Activated T-cell treated with anti-CD3 and anti-CD28 coated beads, Interleukin-2, amount 50 U/mL, for 24 hours (primary cell): ENCODE measurements around the gene S1PR2.
"Not testable (repeated sequence)": the region's sequence is repeated elsewhere in the genome, so short reads cannot be mapped to it uniquely, and the experiment has no call there.

Experiments
- DNase-seq: peaks from one replicate; pipeline ENCODE4 v3.0.0-alpha.2; 2020
- H3K27ac Mint-ChIP-seq: 2 replicates; pipeline ENCODE4 v1.8.0; 2020; ENCODE audit warnings: mild to moderate bottlenecking, mixed read lengths
- H3K27me3 Mint-ChIP-seq: 2 replicates; pipeline ENCODE4 v1.8.0; 2020; ENCODE audit warnings: mixed read lengths
- H3K36me3 Mint-ChIP-seq: 2 replicates; pipeline ENCODE4 v1.8.0; 2020; ENCODE audit warnings: low read depth, mixed read lengths
- H3K4me1 Mint-ChIP-seq: 2 replicates; pipeline ENCODE4 v1.8.0; 2020; ENCODE audit warnings: low read depth, mixed read lengths
- H3K4me3 Mint-ChIP-seq: 2 replicates; pipeline ENCODE4 v1.8.0; 2020; ENCODE audit warnings: mild to moderate bottlenecking, moderate library complexity, mixed read lengths
- H3K9me3 Mint-ChIP-seq: 2 replicates; pipeline ENCODE4 v1.8.0; 2020; ENCODE audit warnings: mixed read lengths

Gene S1PR2

GRCh38 chr19:10222201-10222890 lies 8.8 kb downstream of the S1PR2 start:
- Mint-ChIP-seq H3K36me3 (peaks cover 12% of the 10 kb centered on the region), H3K4me1 (peaks cover 11% of the 10 kb centered on the region), H3K4me3 (no peak overlapping the region), H3K27me3 (no peaks in the 10 kb centered on the region), H3K27ac (no peak overlapping the region), H3K9me3 (no peaks in the 10 kb centered on the region)
- no peak for DNase-seq

- DNase-seq, result no peak
- Mint-ChIP-seq H3K27ac (no peak overlapping the region), H3K9me3 (no peaks in the 10 kb centered on the region), H3K4me1 (peaks cover 11% of the 10 kb centered on the region), H3K36me3 (peaks cover 12% of the 10 kb centered on the region), H3K4me3 (no peak overlapping the region), H3K27me3 (no peaks in the 10 kb centered on the region)
Observed at GRCh38 chr19:10220695-10221094, 10.4 kb downstream of the S1PR2 start.

- Mint-ChIP-seq H3K36me3 (peaks cover 12% of the 10 kb centered on the region), H3K27me3 (no peaks in the 10 kb centered on the region), H3K4me3 (no peak overlapping the region), H3K4me1 (peaks cover 11% of the 10 kb centered on the region), H3K9me3 (no peaks in the 10 kb centered on the region), H3K27ac (no peak overlapping the region)
- DNase-seq, result no peak
Observed at GRCh38 chr19:10219678-10220077, 11.5 kb downstream of the S1PR2 start.

- Mint-ChIP-seq H3K9me3 (no peaks in the 10 kb centered on the region), H3K27me3 (no peaks in the 10 kb centered on the region), H3K4me1 (peaks cover 11% of the 10 kb centered on the region), H3K27ac (no peak overlapping the region), H3K36me3 (no peaks in the 10 kb centered on the region), H3K4me3 (no peak overlapping the region)
- DNase-seq, result no peak
Observed at GRCh38 chr19:10217085-10217484, 14.0 kb downstream of the S1PR2 start.

DNA sequence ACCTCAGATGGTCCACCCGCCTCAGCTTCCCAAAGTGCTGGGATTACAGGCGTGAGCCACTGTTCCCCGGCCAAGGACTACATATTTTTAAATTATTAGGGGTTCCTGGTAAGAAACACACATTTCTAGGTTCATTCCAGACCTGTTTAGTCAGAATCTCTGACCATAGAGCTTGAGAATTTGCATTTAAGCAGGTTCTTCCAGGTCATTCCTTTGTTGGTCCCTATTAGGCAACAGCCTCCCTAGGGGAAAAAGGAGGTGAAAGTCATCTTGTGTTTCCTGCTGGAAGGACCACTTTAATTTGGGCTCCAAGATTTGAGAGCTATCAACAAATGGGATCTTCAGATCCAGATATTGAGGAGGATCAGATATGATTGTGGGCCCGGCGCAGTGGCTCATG lies 16.3 kb downstream of the S1PR2 start:
- H3K4me3 Mint-ChIP-seq, result no peak overlapping the region

DNA sequence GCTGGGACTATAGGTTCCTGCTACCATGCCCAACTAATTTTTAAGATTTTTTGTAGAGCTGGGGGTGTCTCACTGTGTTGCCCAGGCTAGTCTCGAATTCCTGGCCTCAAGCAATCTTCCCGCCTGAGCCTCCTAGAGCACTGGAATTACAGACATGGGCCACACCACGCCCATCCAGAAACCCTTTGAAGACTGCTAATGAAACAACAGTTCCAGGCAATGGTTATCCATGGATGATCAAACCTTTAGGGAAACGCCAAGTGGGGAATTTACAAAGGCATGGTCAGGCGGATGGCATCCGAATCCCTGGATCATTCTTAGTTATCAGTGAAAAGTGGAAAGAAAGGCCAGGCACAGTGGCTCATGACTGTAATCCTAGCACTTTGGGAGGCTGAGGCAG lies 19.4 kb downstream of the S1PR2 start:
- H3K4me3 Mint-ChIP-seq, result no peak overlapping the region
- DNase-seq, result no peak
- H3K27ac Mint-ChIP-seq, result no peak overlapping the region
- no peaks in the 10 kb centered on the region for H3K4me1 Mint-ChIP-seq
- no peaks in the 10 kb centered on the region for H3K27me3 Mint-ChIP-seq
- H3K36me3 Mint-ChIP-seq, result no peaks in the 10 kb centered on the region
- peaks cover 2% of the 10 kb centered on the region for H3K9me3 Mint-ChIP-seq

More for the DNA sequence above, 16.3 kb downstream of the S1PR2 start:
- Mint-ChIP-seq H3K4me1 (peaks cover 4% of the 10 kb centered on the region), H3K36me3 (no peaks in the 10 kb centered on the region), H3K27ac (no peak overlapping the region), H3K9me3 (no peaks in the 10 kb centered on the region), H3K27me3 (no peaks in the 10 kb centered on the region)
- DNase-seq, result no peak

DNA sequence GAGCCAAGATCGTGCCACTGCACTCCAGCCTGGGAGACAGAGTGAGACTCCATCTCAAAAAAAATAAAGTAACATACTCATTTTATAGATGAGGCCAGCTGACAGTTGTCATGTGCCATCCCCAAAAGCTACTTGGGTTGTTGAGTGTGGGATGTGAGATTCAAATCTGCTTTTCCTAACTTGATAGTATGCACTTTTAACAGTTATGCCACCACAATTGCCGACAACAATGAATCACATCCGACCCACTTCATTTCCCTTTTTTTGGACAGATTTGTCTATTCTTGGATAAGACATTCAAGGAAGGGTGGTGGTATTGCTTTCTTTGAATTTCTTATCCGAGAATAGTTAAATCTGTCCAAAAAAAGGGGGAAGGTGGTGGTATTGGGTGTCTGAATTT lies 20.1 kb downstream of the S1PR2 start:
- Mint-ChIP-seq H3K4me1 (no peaks in the 10 kb centered on the region), H3K27me3 (no peaks in the 10 kb centered on the region), H3K4me3 (no peak overlapping the region), H3K27ac (no peak overlapping the region), H3K9me3 (peaks cover 2% of the 10 kb centered on the region), H3K36me3 (no peaks in the 10 kb centered on the region)
- DNase-seq, result no peak

DNA sequence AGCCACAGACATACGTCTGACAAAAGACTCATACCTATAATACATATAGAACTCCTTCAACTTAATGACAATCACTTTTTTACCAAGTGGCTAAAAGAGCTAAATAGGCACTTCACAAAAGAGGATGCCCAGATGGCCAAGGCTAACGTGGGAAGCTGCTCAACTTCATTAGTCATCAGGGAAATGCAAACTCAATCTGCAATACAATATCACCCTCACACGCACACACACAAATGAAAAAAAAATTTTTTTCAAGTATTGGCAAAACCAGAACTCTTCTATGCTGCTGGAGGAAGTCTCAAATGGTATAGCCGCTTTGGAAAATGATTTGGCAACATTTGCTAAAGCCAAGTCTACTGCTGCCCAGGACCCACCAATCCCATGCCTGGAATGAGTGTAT lies 21.8 kb downstream of the S1PR2 start:
- DNase-seq, result no peak
- Mint-ChIP-seq H3K9me3 (peaks cover 2% of the 10 kb centered on the region), H3K4me1 (no peaks in the 10 kb centered on the region), H3K36me3 (no peaks in the 10 kb centered on the region), H3K27ac (no peak overlapping the region), H3K27me3 (no peaks in the 10 kb centered on the region), H3K4me3 (no peak overlapping the region)

DNA sequence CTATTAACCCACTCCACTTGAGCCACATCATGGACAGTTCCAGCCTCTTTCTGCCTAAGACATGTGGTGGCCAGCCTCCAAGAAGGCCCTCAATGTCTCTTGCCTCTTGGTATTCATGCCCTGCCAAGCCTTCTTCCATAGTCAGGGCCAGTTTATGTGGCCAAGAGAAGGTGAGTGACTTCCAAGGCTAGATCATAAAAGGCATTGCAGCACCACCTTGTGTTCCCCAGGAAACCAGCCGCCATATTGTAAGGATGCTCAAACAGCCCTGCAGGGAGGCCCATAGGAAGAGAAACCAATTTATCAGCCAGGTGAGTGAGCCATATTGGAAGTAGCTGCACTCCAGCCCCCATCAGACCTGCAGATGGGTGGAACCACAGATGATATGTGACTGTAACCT lies 24.1 kb downstream of the S1PR2 start:
- no peak for DNase-seq
- H3K4me1 Mint-ChIP-seq, result no peaks in the 10 kb centered on the region
- no peak overlapping the region for H3K4me3 Mint-ChIP-seq
- H3K36me3 Mint-ChIP-seq, result no peaks in the 10 kb centered on the region
- H3K9me3 Mint-ChIP-seq, result peaks cover 2% of the 10 kb centered on the region
- H3K27me3 Mint-ChIP-seq, result no peaks in the 10 kb centered on the region
- no peak overlapping the region for H3K27ac Mint-ChIP-seq

- no peak overlapping the region for H3K4me3 Mint-ChIP-seq
- DNase-seq, result no peak
- peaks cover 2% of the 10 kb centered on the region for H3K9me3 Mint-ChIP-seq
- no peaks in the 10 kb centered on the region for H3K36me3 Mint-ChIP-seq
- H3K4me1 Mint-ChIP-seq, result no peaks in the 10 kb centered on the region
- H3K27ac Mint-ChIP-seq, result no peak overlapping the region
- H3K27me3 Mint-ChIP-seq, result no peaks in the 10 kb centered on the region
Observed at GRCh38 chr19:10206226-10206885, 24.8 kb downstream of the S1PR2 start.

DNA sequence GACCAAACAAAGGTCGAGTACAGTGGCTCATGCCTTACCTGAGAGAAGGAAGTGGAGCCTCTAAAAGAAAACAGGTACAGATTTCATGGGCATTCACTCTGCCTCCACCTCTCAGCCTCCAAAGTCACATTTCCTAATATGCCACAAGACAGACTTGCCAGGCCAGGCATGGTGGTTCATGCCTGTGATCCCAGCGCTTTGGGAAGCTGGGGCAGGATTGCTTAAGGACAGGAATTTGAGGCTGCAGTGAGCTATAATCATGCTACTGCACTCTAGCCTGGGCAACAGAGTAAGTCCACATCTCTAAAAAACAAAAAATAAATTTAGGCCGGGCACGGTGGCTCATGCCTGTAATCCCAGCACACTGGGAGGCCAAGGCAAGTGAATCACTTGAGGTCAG lies 25.5 kb downstream of the S1PR2 start:
- no peak overlapping the region for H3K27ac Mint-ChIP-seq
- no peak overlapping the region for H3K4me3 Mint-ChIP-seq
- no peaks in the 10 kb centered on the region for H3K27me3 Mint-ChIP-seq
- H3K36me3 Mint-ChIP-seq, result no peaks in the 10 kb centered on the region
- H3K9me3 Mint-ChIP-seq, result peaks cover 2% of the 10 kb centered on the region
- no peaks in the 10 kb centered on the region for H3K4me1 Mint-ChIP-seq
- DNase-seq, result no peak

DNA sequence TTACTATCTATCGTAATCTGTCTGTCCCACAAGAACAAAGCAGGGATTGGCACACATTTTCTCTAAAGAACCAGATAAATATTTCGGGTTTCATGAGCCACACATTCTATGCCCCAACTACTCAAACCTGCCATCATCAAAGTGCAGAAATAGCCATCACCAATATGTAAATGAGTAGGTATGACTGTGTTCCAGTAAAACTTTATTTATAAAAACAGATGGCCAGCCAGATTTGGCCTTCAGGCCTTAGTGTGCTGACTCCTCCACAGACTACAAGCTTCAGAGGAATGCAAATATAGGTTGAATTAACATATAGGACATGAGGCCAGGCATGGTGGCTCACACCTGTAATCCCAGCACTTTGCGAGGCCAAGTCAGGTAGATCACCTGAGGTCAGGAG lies 27.4 kb downstream of the S1PR2 start:
- H3K27me3 Mint-ChIP-seq, result no peaks in the 10 kb centered on the region

GRCh38 chr19:10201176-10201575 lies 30.0 kb downstream of the S1PR2 start:
- Mint-ChIP-seq H3K27me3 (no peaks in the 10 kb centered on the region), H3K27ac (no peak overlapping the region), H3K4me3 (no peak overlapping the region), H3K4me1 (peaks cover 13% of the 10 kb centered on the region), H3K9me3 (no peaks in the 10 kb centered on the region), H3K36me3 (no peaks in the 10 kb centered on the region)
- DNase-seq, result no peak

More for the DNA sequence above, 27.4 kb downstream of the S1PR2 start:
- Mint-ChIP-seq H3K36me3 (no peaks in the 10 kb centered on the region), H3K27ac (no peak overlapping the region), H3K4me1 (peaks cover 7% of the 10 kb centered on the region), H3K4me3 (no peak overlapping the region), H3K9me3 (peaks cover 2% of the 10 kb centered on the region)
- no peak for DNase-seq

DNA sequence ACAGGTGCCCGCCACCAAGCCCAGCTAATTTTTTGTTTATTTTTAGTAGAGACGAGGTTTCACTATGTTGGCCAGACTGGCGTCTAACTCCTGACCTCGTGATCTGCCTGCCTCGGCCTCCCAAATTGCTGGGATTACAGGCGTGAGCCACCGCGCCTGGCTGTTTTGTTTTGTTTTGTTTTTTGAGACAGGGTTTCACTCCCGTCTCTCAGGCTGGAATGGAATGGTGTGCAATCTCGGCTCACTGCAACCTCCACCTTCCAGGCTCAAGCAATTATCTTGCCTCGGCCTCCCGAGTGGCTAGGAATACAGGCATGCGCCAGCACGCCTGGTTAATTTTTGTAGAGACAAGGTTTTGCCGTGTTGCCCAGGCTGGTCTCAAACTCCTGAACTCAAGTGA lies 31.0 kb downstream of the S1PR2 start:
- not testable (repeated sequence) for H3K36me3 Mint-ChIP-seq, H3K9me3 Mint-ChIP-seq, H3K27ac Mint-ChIP-seq, DNase-seq, H3K4me3 Mint-ChIP-seq, H3K27me3 Mint-ChIP-seq
- H3K4me1 Mint-ChIP-seq, result peaks cover 18% of the 10 kb centered on the region

- H3K36me3 Mint-ChIP-seq, DNase-seq, H3K9me3 Mint-ChIP-seq, H3K27me3 Mint-ChIP-seq: not testable (repeated sequence)
- Mint-ChIP-seq H3K27ac (peak overlapping the region; percentile 0), H3K4me3 (peak overlapping the region; percentile 16), H3K4me1 (peaks cover 21% of the 10 kb centered on the region)
Observed at GRCh38 chr19:10198889-10199644, 32.1 kb downstream of the S1PR2 start.
